Spleen (tissue), 11 donors: Measurements from ENCODE around the gene PPARA. TPM values are rescaled to one million over a fixed set of nuclear protein-coding genes. Genes with fewer than 3 reads are reported as not detected.

Source experiments
- DNase-seq: peaks from one replicate; pipeline ENCODE4 v3.0.0-alpha.2; 2020
- H3K27ac ChIP-seq, 8 donors: fragments of 200-600 bp; sonication (generic) in 7 of 8; 1 replicate in 4 of 8; 2 replicates in 4 of 8; pipeline versions ENCODE4 v1.5.0 to v1.8.0; 2016 to 2021; ENCODE audit warnings: inconsistent platforms in 4 of 8, mild to moderate bottlenecking in 4 of 8, moderate library complexity in 1 of 8
- H3K27me3 ChIP-seq, 7 donors: fragments of 200-600 bp; sonication (generic) in 6 of 7; replicated peaks in 1 of 7; 1 replicate in 4 of 7; 2 replicates in 3 of 7; pipeline versions ENCODE4 v1.5.0 to v1.8.0; 2016 to 2021; ENCODE audit warnings: inconsistent platforms in 3 of 7, mild to moderate bottlenecking in 1 of 7
- H3K36me3 ChIP-seq, 6 donors: fragments of 200-600 bp; sonication (generic) in 5 of 6; 1 replicate in 4 of 6; 2 replicates in 2 of 6; pipeline versions ENCODE4 v1.5.0 to v1.8.0; 2016 to 2021; ENCODE audit warnings: inconsistent platforms in 2 of 6
- H3K4me1 ChIP-seq, 6 donors: fragments of 200-600 bp; sonication (generic) in 5 of 6; 1 replicate in 3 of 6; 2 replicates in 3 of 6; pipeline versions ENCODE4 v1.5.0 to v1.8.0; 2016 to 2021; ENCODE audit warnings: inconsistent platforms in 3 of 6
- H3K4me3 ChIP-seq, 8 donors: fragments of 200-600 bp; sonication (generic) in 7 of 8; 1 replicate in 4 of 8; 2 replicates in 4 of 8; pipeline versions ENCODE4 v1.5.0 to v1.8.0; 2016 to 2021; ENCODE audit warnings: inconsistent platforms in 4 of 8, mild to moderate bottlenecking in 4 of 8, moderate library complexity in 2 of 8
- H3K9me3 ChIP-seq, 8 donors: fragments of 200-600 bp; sonication (generic) in 7 of 8; 1 replicate in 4 of 8; 2 replicates in 4 of 8; pipeline versions ENCODE4 v1.5.0 to v1.8.0; 2016 to 2021; ENCODE audit warnings: inconsistent platforms in 4 of 8
- CTCF ChIP-seq, 11 experiments: fragments of 200-600 bp in 7 of 11; fragments of 450-650 bp in 4 of 11; sonication (generic) in 4 of 11; IDR thresholded peaks in 8 of 11; conservative IDR thresholded peaks in 3 of 11; 1 replicate in 7 of 11; 2 replicates in 4 of 11; pipeline versions ENCODE4 v1.4.0 to v1.8.0; 2016 to 2021; ENCODE audit warnings: antibody characterized with exemption in 11 of 11, inconsistent platforms in 4 of 11, mild to moderate bottlenecking in 1 of 11
- POLR2A ChIP-seq, 3 donors: fragments of 450-650 bp; IDR thresholded peaks; one replicate each; pipeline ENCODE4 v1.5.1; 2017; ENCODE audit warnings: antibody characterized with exemption in 3 of 3, mild to moderate bottlenecking in 1 of 3
- POLR2AphosphoS5 ChIP-seq, 3 donors: sonication (generic); formaldehyde crosslinking; IDR thresholded peaks; one replicate each; pipeline ENCODE4 v1.5.1; 2017; ENCODE audit warnings: antibody characterized with exemption in 3 of 3
- WGBS, 5 donors: extraction: QIAGEN DNeasy Blood & Tissue Kit in 3 of 5; methylation state at CpG; one replicate each; pipeline versions ENCODE4 v1.1.5 to v1.1.7; 2013 to 2018; 5-methylcytosine and 5-hydroxymethylcytosine counted together
- intact Hi-C: fragments of 100-400 bp; cut with DNase I; formaldehyde crosslinking; loops from one replicate; pipeline ENCODE4 v1.15.0; 2023; ENCODE audit warnings: low total_unique reads
- polyA plus RNA-seq, 3 donors: library from polyadenylated mRNA; stranded (reverse); fragments of 200-250 nt; gene quantifications; one replicate each; pipeline ENCODE4 v1.2.1, GENCODE V29; 2013
- total RNA-seq, 7 donors: library from RNA; depleted of rRNA in 3 of 7; stranded (reverse); fragments of >200 nt in 3 of 7; fragmentation: NEBNext Ultra II Directional in 4 of 7; extraction: Animal tissue kit (Norgen Biotek cat#: 25700) in 4 of 7; gene quantifications; one replicate each; pipeline versions ENCODE4 v1.1.0 to v1.2.1, GENCODE V29; 2016 to 2021
- donor health status: healthy with polysubstance abuse.
- donor health status: DM: no; HTN: no; CAD: no; lungs with moderate emphysema.
- donor health status: DM: no; HTN: no; CAD: no.
- donor health status: Bipolar disorder and iron deficiency.
- donor health status: healthy.
- donor health status: DM: no; HTN: no; CAD: no.
- donor health status: DM: yes; HTN: yes; CAD: no.

Gene PPARA
- total and polyA plus RNA-seq, 10 donors, result 2.0 to 40.9 (median 22.6) TPM

GRCh38 chr22:46145896-46146295 lies 4.4 kb upstream of the PPARA start:
- peaks cover 0 to 27% (median 10%) of the 10 kb centered on the region in 6 donors for H3K4me1 ChIP-seq
- H3K27ac ChIP-seq, result no peak overlapping the region
- H3K9me3 ChIP-seq, result no peaks in the 10 kb centered on the region
- DNase-seq, result no peak
- H3K27me3 ChIP-seq, result no peaks in the 10 kb centered on the region
- no peak overlapping the region for H3K4me3 ChIP-seq
- no peaks in the 10 kb centered on the region for H3K36me3 ChIP-seq
- 91 to 96% (median 93%) methylated on average over 11 of the region's 11 CpGs for WGBS, 5 donors
- intact Hi-C loops, result loop anchor here (5.0 kb wide), 1 partner anchor 111 kb away; no protein-coding TSS in a partner anchor
- no peak for TF ChIP-seq POLR2AphosphoS5 (IDR thresholded peaks at IDR 0.05)

- Histone ChIP-seq H3K27me3 (no peaks in the 10 kb centered on the region), H3K36me3 (no peaks in the 10 kb centered on the region), H3K9me3 (no peaks in the 10 kb centered on the region), H3K4me3 (no peak overlapping the region), H3K4me1 (peaks cover 0 to 30% (median 14%) of the 10 kb centered on the region in 6 donors), H3K27ac (no peak overlapping the region)
- WGBS, 5 donors, result 80 to 93% (median 88%) methylated on average over 4 of the region's 4 CpGs
- intact Hi-C loops, result loop anchor here (5.0 kb wide), 1 partner anchor 111 kb away; no protein-coding TSS in a partner anchor
- DNase-seq, result no peak
- TF ChIP-seq CTCF (IDR thresholded peaks at IDR 0.05 in 8 of 11, conservative IDR thresholded peaks at IDR 0.05 in 3 of 11) (no peak), POLR2A (IDR thresholded peaks at IDR 0.05) (no peak), POLR2AphosphoS5 (IDR thresholded peaks at IDR 0.05) (no peak)
Observed at GRCh38 chr22:46146329-46146728, 4.0 kb upstream of the PPARA start.

GRCh38 chr22:46147061-46147460 lies 3.3 kb upstream of the PPARA start:
- no peak for TF ChIP-seq POLR2AphosphoS5 (IDR thresholded peaks at IDR 0.05)
- no peak for TF ChIP-seq POLR2A (IDR thresholded peaks at IDR 0.05)
- TF ChIP-seq CTCF (IDR thresholded peaks at IDR 0.05 in 8 of 11, conservative IDR thresholded peaks at IDR 0.05 in 3 of 11), result no peak
- H3K27me3 ChIP-seq, result no peaks in the 10 kb centered on the region
- intact Hi-C loops, result loop anchor here (5.0 kb wide), 1 partner anchor 110 kb away; no protein-coding TSS in a partner anchor
- DNase-seq, result no peak
- H3K36me3 ChIP-seq, result no peaks in the 10 kb centered on the region
- WGBS, 5 donors, result 69 to 84% (median 81%) methylated on average over 4 to 7 of the region's 7 CpGs
- H3K27ac ChIP-seq, result no peak overlapping the region
- no peaks in the 10 kb centered on the region for H3K9me3 ChIP-seq
- H3K4me3 ChIP-seq, result no peak overlapping the region
- peaks cover 7 to 35% (median 21%) of the 10 kb centered on the region in 6 donors for H3K4me1 ChIP-seq

- Histone ChIP-seq H3K9me3 (no peaks in the 10 kb centered on the region), H3K4me1 (peaks cover 12 to 41% (median 27%) of the 10 kb centered on the region in 6 donors), H3K36me3 (peaks cover 0 to 5% (median 0%) of the 10 kb centered on the region in 6 donors), H3K27ac (no peak overlapping the region), H3K27me3 (no peaks in the 10 kb centered on the region), H3K4me3 (no peak overlapping the region)
- intact Hi-C loops, result loop anchor here (5.0 kb wide), 1 partner anchor 110 kb away; no protein-coding TSS in a partner anchor
- 61 to 68% (median 64%) methylated on average over 16 to 19 of the region's 19 CpGs for WGBS, 5 donors
- TF ChIP-seq POLR2A (IDR thresholded peaks at IDR 0.05) (no peak), CTCF (IDR thresholded peaks at IDR 0.05 in 8 of 11, conservative IDR thresholded peaks at IDR 0.05 in 3 of 11) (no peak), POLR2AphosphoS5 (IDR thresholded peaks at IDR 0.05) (no peak)
- no peak for DNase-seq
Observed at GRCh38 chr22:46147471-46148267, 2.7 kb upstream of the PPARA start.
